Measurements from ENCODE around the gene EWSR1.
"Not testable (repeated sequence)": the region's sequence is repeated elsewhere in the genome, so short reads cannot be mapped to it uniquely, and the experiment has no call there.

EWSR1 gene

DNA sequence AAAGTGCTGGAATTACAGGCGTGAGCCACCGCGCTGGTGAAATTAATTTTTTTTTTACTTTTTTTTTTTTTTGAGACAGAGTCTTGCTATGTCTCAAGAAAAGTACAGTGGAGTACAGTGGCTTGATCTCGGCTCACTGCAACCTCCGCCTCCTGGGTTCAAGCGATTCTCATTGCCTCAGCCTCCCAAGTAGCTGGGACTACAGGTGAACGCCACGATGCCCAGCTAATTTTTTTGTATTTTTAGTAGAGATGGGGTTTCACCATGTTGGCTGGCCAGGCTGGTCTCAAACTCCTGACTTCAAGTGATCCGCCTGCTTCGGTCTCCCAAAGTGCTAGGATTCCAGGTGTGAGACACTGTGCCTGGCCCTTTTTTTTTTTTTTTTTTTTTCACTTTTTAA is 20.2 kb upstream of the EWSR1 start:
- not testable (repeated sequence) for DNase-seq

DNA sequence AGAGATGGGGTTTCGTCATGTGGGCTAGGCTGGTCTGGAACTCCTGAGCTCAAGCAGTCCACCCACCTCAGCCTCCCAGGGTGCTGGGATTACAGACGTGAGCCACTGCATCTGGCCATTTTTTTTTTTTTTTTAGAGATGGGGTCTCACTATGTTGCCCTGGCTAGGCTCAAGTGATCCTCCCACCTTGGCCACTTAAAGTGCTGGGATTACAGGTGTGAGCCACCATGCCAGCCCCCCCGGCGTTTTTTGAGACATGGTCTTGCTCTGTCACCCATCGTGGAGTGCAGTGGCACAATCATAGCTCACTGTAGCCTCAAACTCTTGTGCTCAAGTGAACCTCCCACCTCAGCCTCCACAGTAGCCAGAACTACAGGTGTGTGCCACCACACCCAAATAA is 16.8 kb upstream of the EWSR1 start:
- no peak for DNase-seq

DNA sequence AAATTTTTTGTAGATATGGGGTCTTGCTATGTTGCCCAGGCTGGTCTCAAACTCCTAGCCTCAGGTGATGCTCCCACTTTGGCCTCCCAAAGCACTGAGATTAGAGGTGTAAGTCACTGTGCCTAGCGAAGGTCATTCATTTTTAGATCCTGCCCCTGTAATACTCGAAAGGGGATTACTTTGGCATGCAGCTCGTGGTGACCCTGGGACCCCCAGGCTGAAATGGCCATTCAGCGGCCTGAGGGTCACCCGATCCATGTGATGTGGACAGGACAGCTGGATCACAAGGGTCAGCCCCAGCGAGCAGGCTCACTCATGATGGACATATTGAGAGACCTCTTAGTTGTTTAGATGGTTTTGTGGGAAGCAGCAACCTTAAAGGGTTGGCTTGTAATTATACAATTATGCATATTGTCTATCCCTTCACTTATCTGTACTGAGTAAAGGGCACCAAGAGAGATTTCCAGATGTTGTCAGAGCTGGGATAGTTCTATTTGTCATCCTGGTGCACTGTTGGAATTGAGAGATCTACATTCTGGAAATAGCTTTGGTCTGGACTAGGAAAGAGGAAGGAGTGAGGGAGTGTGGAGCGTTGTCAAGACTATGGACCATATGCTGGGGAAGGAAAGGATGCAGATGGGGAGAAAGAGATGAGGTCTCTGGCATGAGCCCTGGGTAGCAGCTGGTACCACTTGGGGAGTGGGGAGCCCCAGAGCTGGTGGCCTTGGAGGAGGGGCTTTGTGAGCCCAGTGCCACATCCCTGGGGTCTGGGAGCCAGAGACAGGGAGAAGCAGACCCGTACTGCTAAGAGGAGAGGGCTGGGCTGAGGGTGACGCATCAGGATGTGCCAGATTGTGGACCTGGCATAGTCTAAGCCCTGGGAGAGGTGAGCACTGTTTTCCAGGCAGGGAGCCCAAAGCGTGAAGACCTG is 15.8 kb upstream of the EWSR1 start:
- DNase-seq, result no peak

- no peak for DNase-seq
Measured at GRCh38 chr22:29253561-29254285, 14.3 kb upstream of the EWSR1 start.

DNA sequence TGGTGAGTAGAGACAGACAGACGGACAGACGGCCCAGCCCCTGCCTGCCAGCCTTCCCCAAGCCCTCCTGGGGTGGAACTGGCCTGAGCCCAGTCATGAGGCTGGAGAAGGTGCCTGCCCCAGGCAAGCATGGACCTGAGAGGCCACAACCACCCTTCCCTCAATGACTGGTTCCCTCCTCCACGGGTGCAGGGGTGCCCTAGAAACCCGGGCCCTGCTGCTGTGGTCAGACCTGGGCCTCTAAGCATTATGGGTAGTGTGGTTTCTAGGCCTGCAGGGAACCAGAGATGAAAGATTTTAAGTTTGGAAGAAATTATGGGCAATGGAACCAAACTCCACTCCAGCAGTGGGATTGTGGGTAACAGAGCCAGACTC is 13.8 kb upstream of the EWSR1 start:
- no peak for DNase-seq

GRCh38 chr22:29255064-29255621 is 12.9 kb upstream of the EWSR1 start:
- no peak for DNase-seq

GRCh38 chr22:29256606-29257325 is 11.3 kb upstream of the EWSR1 start:
- no peak for DNase-seq

GRCh38 chr22:29257751-29258181 is 10.3 kb upstream of the EWSR1 start:
- no peak for DNase-seq

GRCh38 chr22:29258407-29259252 is 9.4 kb upstream of the EWSR1 start:
- DNase-seq, result no peak

DNA sequence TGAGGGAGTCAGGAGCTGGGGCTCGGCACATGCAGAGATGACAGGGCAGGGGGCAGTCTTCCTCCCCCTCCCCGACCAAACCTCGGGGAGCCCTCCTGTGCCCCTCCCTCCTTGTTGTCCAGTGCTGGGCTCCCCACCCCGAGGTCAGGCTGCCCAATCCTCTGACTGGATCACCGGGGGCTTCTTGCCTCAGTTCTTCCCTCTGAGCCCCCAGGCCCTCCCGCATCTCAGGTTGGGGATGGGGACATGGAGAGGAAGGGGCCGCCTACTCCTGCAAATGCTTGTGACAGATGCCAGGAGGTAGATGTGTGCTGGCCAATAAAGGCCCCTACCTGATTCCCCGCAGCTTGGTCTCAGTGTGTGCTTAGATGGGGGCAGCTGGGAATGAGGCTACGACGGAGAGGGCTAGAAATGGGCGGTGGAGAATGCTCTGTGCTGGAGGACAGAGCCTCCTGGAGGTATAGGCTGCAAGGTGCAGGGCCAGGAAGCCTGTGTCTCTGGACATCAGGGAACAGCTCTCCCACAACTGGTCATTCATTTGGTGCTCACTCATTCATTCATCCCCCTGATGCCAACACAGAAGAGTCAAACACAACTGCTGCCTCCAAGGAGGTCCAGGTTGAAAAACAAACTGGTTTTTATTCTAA is 8.7 kb upstream of the EWSR1 start:
- no peak for DNase-seq

GRCh38 chr22:29260031-29260560 is 8.0 kb upstream of the EWSR1 start:
- no peak for DNase-seq

GRCh38 chr22:29260601-29261315 is 7.3 kb upstream of the EWSR1 start:
- DNase-seq, result no peak

- DNase-seq, result no peak
Measured at GRCh38 chr22:29263791-29264276, 4.2 kb upstream of the EWSR1 start.

GRCh38 chr22:29265305-29265704 is 2.8 kb upstream of the EWSR1 start:
- no peak for DNase-seq

GRCh38 chr22:29265929-29266328 is 2.1 kb upstream of the EWSR1 start:
- no peak for DNase-seq

DNA sequence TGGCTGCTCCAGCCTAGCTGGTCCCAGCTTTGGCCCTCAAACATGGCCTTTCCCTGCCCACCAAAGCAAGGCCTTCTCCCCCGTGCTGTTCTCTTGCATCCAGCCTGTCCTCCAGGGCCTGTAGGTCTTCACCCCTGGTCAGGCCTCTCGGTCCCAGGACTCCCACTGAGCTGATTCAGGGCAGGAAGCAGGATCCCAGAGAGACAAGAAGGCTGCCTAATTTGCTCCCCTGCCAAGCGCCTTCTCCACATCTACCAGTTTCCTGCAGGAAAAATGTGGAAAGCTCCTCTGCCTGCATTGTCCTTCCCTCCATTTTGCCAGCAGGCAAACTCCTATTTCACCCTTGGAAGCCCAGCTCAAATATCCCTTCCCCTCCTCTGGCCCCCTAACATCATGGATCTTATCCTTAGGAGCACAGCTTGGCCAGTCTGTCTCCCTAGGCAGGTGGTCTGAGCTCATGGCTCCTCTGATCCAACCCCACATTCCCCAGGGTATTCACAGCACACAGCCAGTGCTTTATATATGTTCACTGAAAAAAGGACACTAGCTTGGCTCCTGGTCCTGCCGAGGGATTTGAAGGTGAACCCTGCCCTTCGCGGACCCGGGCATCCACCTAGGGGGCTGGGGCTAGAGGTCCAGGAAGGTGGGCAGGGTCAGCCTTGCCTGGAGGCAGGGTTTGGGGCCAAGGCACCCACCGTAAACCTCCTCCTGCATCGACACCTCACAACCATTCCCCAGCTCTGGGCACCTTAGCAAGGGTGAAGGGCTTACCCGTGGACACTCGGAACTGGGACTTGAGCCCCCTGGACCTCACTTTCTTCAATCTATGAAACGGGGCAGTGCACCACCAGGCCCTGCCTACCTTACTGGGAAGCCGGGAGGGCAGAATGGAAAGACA is 1.3 kb upstream of the EWSR1 start:
- DNase-seq, result no peak

DNA sequence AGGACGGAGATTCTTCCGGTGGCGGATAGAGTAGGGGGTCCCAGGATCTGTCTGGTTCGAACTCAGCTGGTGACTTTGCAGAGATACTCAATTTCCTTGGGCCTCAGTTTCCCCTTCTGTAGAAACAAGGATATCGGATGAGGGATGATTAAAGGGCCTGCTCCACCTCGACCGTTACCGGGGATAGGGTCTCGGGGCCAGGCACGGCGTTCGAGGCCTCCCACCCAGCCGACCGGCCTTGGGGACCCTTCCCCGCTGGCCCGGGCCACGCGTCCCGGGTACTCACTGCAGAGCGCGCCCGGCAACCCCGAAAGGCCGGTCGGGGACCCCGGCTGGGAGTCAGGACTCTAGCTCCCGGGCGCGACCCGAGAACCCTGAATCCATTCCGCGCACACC is 608 bp upstream of the EWSR1 start:
- DNase-seq, result no peak

GRCh38 chr22:29268511-29269229 is 602 bp downstream of the EWSR1 start:
- DNase-seq, result no peak

GRCh38 chr22:29269230-29269604 is 1.1 kb downstream of the EWSR1 start:
- no peak for DNase-seq

All from activated CD8-positive, alpha-beta memory T cell treated with anti-CD3 and anti-CD28 coated beads, Interleukin-2, amount 50 U/mL, for 4 hours (primary cell).